ENCODE data around the gene KAZN. TPM values are rescaled to one million over a fixed set of nuclear protein-coding genes. Genes with fewer than 3 reads are reported as not detected.

The KAZN gene
- total RNA-seq, 1 donor: 3.9 TPM

GRCh38 chr1:15103906-15104305 is 505.4 kb downstream of the KAZN start:
- DNase-seq (ENCODE audit: low read depth): no peak
- H3K4me3 ChIP-seq (ENCODE audit: low read depth, low read length): no peak overlapping the region
- TF ChIP-seq CTCF (IDR thresholded peaks at IDR 0.05; ENCODE audit: insufficient read depth, low read length): no peak

GRCh38 chr1:15104768-15105167 is 506.3 kb downstream of the KAZN start:
- no peak overlapping the region for H3K4me3 ChIP-seq (ENCODE audit: low read depth, low read length)
- DNase-seq (ENCODE audit: low read depth): no peak
- TF ChIP-seq CTCF (IDR thresholded peaks at IDR 0.05; ENCODE audit: insufficient read depth, low read length): no peak

GRCh38 chr1:15106608-15107007 is 508.1 kb downstream of the KAZN start:
- TF ChIP-seq CTCF (IDR thresholded peaks at IDR 0.05; ENCODE audit: insufficient read depth, low read length): no peak
- no peak overlapping the region for H3K4me3 ChIP-seq (ENCODE audit: low read depth, low read length)

GRCh38 chr1:15107058-15107687 is 508.7 kb downstream of the KAZN start:
- DNase-seq (ENCODE audit: low read depth): no peak
- H3K4me3 ChIP-seq (ENCODE audit: low read depth, low read length): no peak overlapping the region
- no peak for TF ChIP-seq CTCF (IDR thresholded peaks at IDR 0.05; ENCODE audit: insufficient read depth, low read length)

More at GRCh38 chr1:15106608-15107007, 508.1 kb downstream of the KAZN start:
- no peak for DNase-seq (ENCODE audit: low read depth)

- no peak overlapping the region for H3K4me3 ChIP-seq (ENCODE audit: low read depth, low read length)
- DNase-seq (ENCODE audit: low read depth): no peak
- no peak for TF ChIP-seq CTCF (IDR thresholded peaks at IDR 0.05; ENCODE audit: insufficient read depth, low read length)
Measured at GRCh38 chr1:15107911-15108310, 509.4 kb downstream of the KAZN start.

GRCh38 chr1:15110128-15110866 is 511.8 kb downstream of the KAZN start:
- H3K4me3 ChIP-seq (ENCODE audit: low read depth, low read length): no peak overlapping the region
- TF ChIP-seq CTCF (IDR thresholded peaks at IDR 0.05; ENCODE audit: insufficient read depth, low read length): no peak
- DNase-seq (ENCODE audit: low read depth): no peak

Measured in fibroblast of the aortic adventitia (primary cell).